GM12891 (cell line): ENCODE data around the gene WTIP.

Source experiments
- DNase-seq: peaks from one replicate; pipeline ENCODE4 v3.0.0; 2011; ENCODE audit warnings: low spot score; ENCODE audit not compliant: insufficient read length
- FAIRE-seq: peaks from 2 replicates; lab custom pipeline; 2011; peaks lifted over from hg19 to GRCh38; lab: Jason Lieb, UNC
- PAX5 ChIP-seq: IDR thresholded peaks from 2 replicates; pipeline ENCODE4 v1.6.1; 2011; ENCODE audit warnings: low read length, moderate library complexity, mild to moderate bottlenecking; ENCODE audit not compliant: insufficient read depth, severe bottlenecking
- POLR2A ChIP-seq: IDR thresholded peaks from 2 replicates; pipeline ENCODE4 v1.6.1; 2011; ENCODE audit warnings: low read depth, low read length, control low read depth
- POLR2AphosphoS5 ChIP-seq: IDR thresholded peaks from 2 replicates; pipeline ENCODE4 v1.6.1; 2011; ENCODE audit warnings: low read depth, low read length, control low read depth
- POU2F2 ChIP-seq: IDR thresholded peaks from 2 replicates; pipeline ENCODE4 v1.6.1; 2011; ENCODE audit warnings: low read depth, mild to moderate bottlenecking, control low read depth, low read length, moderate library complexity
- SPI1 ChIP-seq: IDR thresholded peaks from 2 replicates; pipeline ENCODE4 v1.6.1; 2011; ENCODE audit warnings: low read depth, low read length, control low read depth
- TAF1 ChIP-seq: IDR thresholded peaks from 2 replicates; pipeline ENCODE4 v1.6.1; 2011; ENCODE audit warnings: low read depth, low read length, control low read depth

WTIP gene

DNA sequence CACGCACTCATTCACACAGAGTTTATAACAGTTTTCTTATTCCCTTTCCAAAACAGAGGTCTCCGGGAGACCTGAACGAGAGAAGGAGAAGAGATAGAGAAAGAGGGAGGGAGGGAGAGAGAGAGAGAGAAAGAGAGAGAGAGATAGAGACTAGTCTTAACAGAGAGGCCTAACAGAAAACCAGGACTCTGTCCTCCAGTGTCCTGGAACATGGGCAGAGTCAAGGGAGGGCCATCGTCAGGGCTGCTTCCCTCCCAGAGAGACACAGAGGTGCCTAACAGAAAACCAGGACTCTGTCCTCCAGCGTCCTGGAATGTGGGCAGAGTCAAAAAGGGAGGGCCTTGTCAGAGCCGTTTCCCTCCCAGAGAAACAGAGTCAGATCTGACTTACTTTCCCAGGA is 78.7 kb downstream of the WTIP start:
- DNase-seq (no peak), FAIRE-seq (no peak)
- TF ChIP-seq SPI1 = no peak
- no peak for TF ChIP-seq POU2F2
- TF ChIP-seq POLR2AphosphoS5 = no peak
- TF ChIP-seq POLR2A = no peak
- no peak for TF ChIP-seq PAX5
- TF ChIP-seq TAF1 = no peak
